ENCODE results near the gene RXFP3.

DNA sequence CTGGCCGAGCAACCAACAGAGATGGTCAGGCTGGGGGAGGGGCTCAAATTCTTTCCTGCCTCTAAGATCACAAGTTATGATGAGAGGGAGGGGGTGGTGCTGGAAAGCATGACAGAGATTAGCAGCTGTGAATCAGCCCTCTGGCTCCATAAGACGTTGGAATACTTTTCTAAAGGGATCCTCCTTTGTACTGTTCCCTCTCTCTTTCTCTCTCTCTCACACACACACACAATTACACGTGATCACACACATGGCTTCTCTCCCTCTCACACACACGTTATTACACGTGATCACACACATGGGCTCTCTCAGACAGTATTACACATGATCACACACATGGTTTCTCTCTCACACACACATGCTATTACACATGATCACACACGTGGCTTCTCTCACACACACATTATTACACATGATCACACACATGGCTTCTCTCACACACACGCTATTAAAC, 48.5 kb downstream of the RXFP3 start, which contains the start of gene SLC45A2:
- TF ChIP-seq, protein P1, sequence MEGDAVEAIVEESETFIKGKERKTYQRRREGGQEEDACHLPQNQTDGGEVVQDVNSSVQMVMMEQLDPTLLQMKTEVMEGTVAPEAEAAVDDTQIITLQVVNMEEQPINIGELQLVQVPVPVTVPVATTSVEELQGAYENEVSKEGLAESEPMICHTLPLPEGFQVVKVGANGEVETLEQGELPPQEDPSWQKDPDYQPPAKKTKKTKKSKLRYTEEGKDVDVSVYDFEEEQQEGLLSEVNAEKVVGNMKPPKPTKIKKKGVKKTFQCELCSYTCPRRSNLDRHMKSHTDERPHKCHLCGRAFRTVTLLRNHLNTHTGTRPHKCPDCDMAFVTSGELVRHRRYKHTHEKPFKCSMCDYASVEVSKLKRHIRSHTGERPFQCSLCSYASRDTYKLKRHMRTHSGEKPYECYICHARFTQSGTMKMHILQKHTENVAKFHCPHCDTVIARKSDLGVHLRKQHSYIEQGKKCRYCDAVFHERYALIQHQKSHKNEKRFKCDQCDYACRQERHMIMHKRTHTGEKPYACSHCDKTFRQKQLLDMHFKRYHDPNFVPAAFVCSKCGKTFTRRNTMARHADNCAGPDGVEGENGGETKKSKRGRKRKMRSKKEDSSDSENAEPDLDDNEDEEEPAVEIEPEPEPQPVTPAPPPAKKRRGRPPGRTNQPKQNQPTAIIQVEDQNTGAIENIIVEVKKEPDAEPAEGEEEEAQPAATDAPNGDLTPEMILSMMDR (IDR thresholded peaks at IDR 0.05): no peak
- no peak for TF ChIP-seq ZFX (IDR thresholded peaks at IDR 0.05; ENCODE audit: borderline replicate concordance)

Data from 22Rv1 (cell line).